Mesenchymal stem cell (in vitro differentiated cells and primary cell): ENCODE results near the gene CFAP70.

Source experiments
- DNase-seq: peaks from one replicate; pipeline ENCODE4 v3.0.0-alpha.2; 2013
- H2AFZ ChIP-seq: one replicate; pipeline ENCODE4 v1.6.1; 2013; ENCODE audit warnings: low read depth, mild to moderate bottlenecking, control low read depth, inconsistent platforms, low read length, moderate library complexity
- H2AK5ac ChIP-seq: 2 replicates; pipeline ENCODE4 v1.6.1; 2013; ENCODE audit warnings: low read length, moderate library complexity, mild to moderate bottlenecking, inconsistent platforms; ENCODE audit not compliant: severe bottlenecking
- H2BK120ac ChIP-seq: one replicate; pipeline ENCODE4 v1.6.1; 2013; ENCODE audit warnings: low read depth, mild to moderate bottlenecking, inconsistent platforms, low read length, moderate library complexity
- H2BK12ac ChIP-seq, 2 experiments: one replicate each; pipeline ENCODE4 v1.6.1; 2013; ENCODE audit warnings: inconsistent platforms in 2 of 2, low read length in 2 of 2, mild to moderate bottlenecking in 2 of 2, moderate library complexity in 2 of 2, control low read depth in 1 of 2
- H2BK15ac ChIP-seq: one replicate; pipeline ENCODE4 v1.6.1; 2013; ENCODE audit warnings: mild to moderate bottlenecking, low read depth, inconsistent platforms; ENCODE audit not compliant: poor library complexity, severe bottlenecking
- H2BK5ac ChIP-seq: 2 replicates; pipeline ENCODE4 v1.6.1; 2013; ENCODE audit warnings: low read depth, mild to moderate bottlenecking, low read length, control low read depth, inconsistent platforms; ENCODE audit not compliant: poor library complexity, severe bottlenecking
- H3K14ac ChIP-seq, 2 experiments: one replicate each; pipeline ENCODE4 v1.6.1; 2013; ENCODE audit warnings: inconsistent platforms in 2 of 2, low read length in 2 of 2, control low read depth in 1 of 2, mild to moderate bottlenecking in 1 of 2, moderate library complexity in 1 of 2
- H3K18ac ChIP-seq, 2 experiments: one replicate each; pipeline ENCODE4 v1.6.1; 2013; ENCODE audit warnings: inconsistent platforms in 2 of 2, low read length in 2 of 2, control low read depth in 1 of 2, low read depth in 1 of 2, mild to moderate bottlenecking in 1 of 2
- H3K23ac ChIP-seq, 2 experiments: one replicate each; pipeline ENCODE4 v1.6.1; 2013; ENCODE audit warnings: inconsistent platforms in 2 of 2, low read length in 2 of 2, mild to moderate bottlenecking in 2 of 2, moderate library complexity in 2 of 2, control low read depth in 1 of 2
- H3K27ac ChIP-seq: 2 replicates; pipeline ENCODE4 v1.5.1; 2013; ENCODE audit warnings: mild to moderate bottlenecking, moderate library complexity, low read length, control low read depth, inconsistent platforms; ENCODE audit not compliant: poor library complexity, severe bottlenecking
- H3K27me3 ChIP-seq, 2 experiments: 2 replicates each; pipeline versions ENCODE4 v1.6.1 to v1.7.0; 2013; ENCODE audit warnings: low read length in 2 of 2, mild to moderate bottlenecking in 2 of 2, moderate library complexity in 2 of 2, control low read depth in 1 of 2, inconsistent platforms in 1 of 2; ENCODE audit not compliant: control insufficient read depth in 1 of 2, insufficient read depth in 1 of 2
- H3K36me3 ChIP-seq, 2 experiments: 2 replicates each; pipeline versions ENCODE4 v1.6.1 to v1.7.0; 2013; ENCODE audit warnings: low read length in 2 of 2, control low read depth in 1 of 2, inconsistent platforms in 1 of 2, low read depth in 1 of 2, mild to moderate bottlenecking in 1 of 2; ENCODE audit not compliant: insufficient read depth in 2 of 2, control insufficient read depth in 1 of 2
- H3K4ac ChIP-seq, 2 experiments: one replicate each; pipeline ENCODE4 v1.6.1; 2013; ENCODE audit warnings: inconsistent platforms in 2 of 2, low read length in 2 of 2, mild to moderate bottlenecking in 2 of 2, moderate library complexity in 2 of 2, control low read depth in 1 of 2, low read depth in 1 of 2
- H3K4me1 ChIP-seq: 2 replicates; pipeline ENCODE4 v1.6.1; 2013; ENCODE audit warnings: low read depth, low read length, control low read depth; ENCODE audit not compliant: control insufficient read depth, insufficient read depth
- H3K4me2 ChIP-seq: 2 replicates; pipeline ENCODE4 v1.6.1; 2013; ENCODE audit warnings: low read length, mild to moderate bottlenecking, inconsistent platforms; ENCODE audit not compliant: poor library complexity, severe bottlenecking
- H3K4me3 ChIP-seq, 2 experiments: 2 replicates each; pipeline versions ENCODE4 v1.5.1 to v1.7.0; 2013; ENCODE audit warnings: low read length in 2 of 2, mild to moderate bottlenecking in 2 of 2, control low read depth in 1 of 2, low read depth in 1 of 2; ENCODE audit not compliant: insufficient read depth in 1 of 2
- H3K79me1 ChIP-seq: replicated peaks from 2 replicates; pipeline ENCODE4 v1.6.1; 2013; ENCODE audit warnings: mild to moderate bottlenecking, control low read depth, low read length, inconsistent platforms; ENCODE audit not compliant: poor library complexity, severe bottlenecking
- H3K9ac ChIP-seq: 2 replicates; pipeline ENCODE4 v1.7.0; 2013; ENCODE audit warnings: mild to moderate bottlenecking, low read length, moderate library complexity
- H3K9me3 ChIP-seq: 2 replicates; pipeline ENCODE4 v1.7.0; 2013; ENCODE audit warnings: mild to moderate bottlenecking, low read length; ENCODE audit not compliant: control insufficient read depth
- H4K8ac ChIP-seq: one replicate; pipeline ENCODE4 v1.6.1; 2013; ENCODE audit warnings: inconsistent platforms, mild to moderate bottlenecking, low read length, moderate library complexity
- H4K91ac ChIP-seq: one replicate; pipeline ENCODE4 v1.6.1; 2013; ENCODE audit warnings: mild to moderate bottlenecking, low read length, inconsistent platforms
- WGBS: methylation state at CpG from one replicate; pipeline ENCODE4 v1.1.7; 2013; ENCODE audit warnings: mixed read lengths; 5-methylcytosine and 5-hydroxymethylcytosine counted together

Gene CFAP70

DNA sequence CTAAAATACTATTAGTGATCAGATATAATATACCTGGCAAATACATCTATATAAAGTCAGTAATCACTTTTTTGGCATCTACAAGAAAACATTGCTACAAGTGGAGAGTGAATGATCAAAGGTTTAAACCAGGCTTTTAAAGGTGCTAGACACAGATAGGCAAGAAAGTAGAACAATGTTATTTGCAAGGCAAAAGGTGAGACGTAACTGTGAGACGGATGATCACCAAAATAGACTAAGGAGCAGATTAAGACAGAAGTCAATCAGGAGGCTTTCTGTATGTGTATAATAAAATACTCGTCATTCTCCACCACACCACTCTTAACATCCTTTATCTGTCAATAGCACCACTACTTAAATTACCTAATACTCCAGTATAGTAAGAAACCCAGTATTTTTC is 46.9 kb upstream of the CFAP70 start:
- no peak for DNase-seq
- Histone ChIP-seq H4K8ac (no peak overlapping the region), H2BK5ac (no peak overlapping the region), H3K14ac (no peak overlapping the region), H2BK120ac (no peak overlapping the region), H3K23ac (no peak overlapping the region), H3K4me3 (no peak overlapping the region), H3K79me1 (peaks cover 4% of the 10 kb centered on the region), H3K4me2 (no peak overlapping the region), H3K18ac (no peak overlapping the region), H2BK15ac (no peak overlapping the region), H3K9ac (no peak overlapping the region), H3K4me1 (peaks cover 8% of the 10 kb centered on the region), H3K27ac (no peak overlapping the region), H3K27me3 (no peaks in the 10 kb centered on the region), H2AK5ac (no peak overlapping the region), H2AFZ (no peak overlapping the region), H2BK12ac (no peak overlapping the region), H3K9me3 (no peaks in the 10 kb centered on the region), H3K36me3 (peaks cover 3 to 30% of the 10 kb centered on the region in 2 experiments), H3K4ac (no peak overlapping the region), H4K91ac (no peak overlapping the region)
- 87% methylated on average over 3 of the region's 3 CpGs for WGBS

DNA sequence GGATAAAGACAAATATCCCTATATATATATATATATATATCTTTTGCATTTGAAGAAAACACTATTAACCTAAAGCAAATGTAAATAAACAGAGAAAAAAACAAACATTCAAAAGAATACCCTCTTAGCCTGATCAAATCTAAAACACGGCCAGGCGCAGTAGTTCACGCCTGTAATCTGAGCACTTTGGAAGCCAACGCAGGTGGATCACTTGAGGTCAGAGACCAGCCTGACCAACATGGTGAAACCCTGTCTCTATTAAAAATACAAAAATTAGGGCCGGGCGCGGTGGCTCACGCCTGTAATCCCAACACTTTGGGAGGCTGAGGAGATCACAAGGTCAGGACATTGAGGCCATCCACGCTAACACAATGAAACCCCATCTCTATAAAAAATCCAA is 46.0 kb upstream of the CFAP70 start:
- Histone ChIP-seq H3K27me3 (no peaks in the 10 kb centered on the region), H3K4me3 (no peak overlapping the region), H2BK5ac (no peak overlapping the region), H3K36me3 (peaks cover 3 to 34% of the 10 kb centered on the region in 2 experiments), H3K4me1 (peaks cover 8% of the 10 kb centered on the region), H2BK120ac (no peak overlapping the region), H2BK15ac (no peak overlapping the region), H2BK12ac (no peak overlapping the region), H3K18ac (no peak overlapping the region), H3K79me1 (peaks cover 4% of the 10 kb centered on the region), H3K23ac (no peak overlapping the region), H3K14ac (no peak overlapping the region), H3K27ac (no peak overlapping the region), H2AFZ (no peak overlapping the region), H3K4me2 (no peak overlapping the region), H3K9me3 (no peaks in the 10 kb centered on the region), H4K91ac (no peak overlapping the region), H2AK5ac (no peak overlapping the region), H3K4ac (no peak overlapping the region), H3K9ac (no peak overlapping the region), H4K8ac (no peak overlapping the region)
- WGBS = over 99% methylated on average over 9 of the region's 9 CpGs
- no peak for DNase-seq

DNA sequence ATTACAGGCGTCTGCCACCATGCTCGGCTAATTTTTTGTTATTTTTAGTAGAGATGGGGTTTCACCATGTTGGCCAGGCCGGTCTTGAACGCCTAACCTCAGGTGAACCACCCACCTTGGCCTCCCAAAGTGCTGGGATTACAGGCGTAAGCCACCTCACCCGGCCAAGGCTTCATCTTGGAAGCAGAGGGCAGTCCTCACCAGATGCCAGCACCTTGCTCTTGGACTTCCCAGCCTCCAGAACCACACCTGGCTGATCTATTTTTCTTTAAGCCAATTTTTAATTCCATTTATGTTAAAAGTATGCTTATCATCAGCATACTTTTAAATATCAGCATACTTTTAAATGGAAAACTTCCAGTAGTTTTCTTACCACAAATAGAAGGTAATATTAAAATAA is 43.0 kb upstream of the CFAP70 start:
- 99% methylated on average over 6 of the region's 6 CpGs for WGBS
- Histone ChIP-seq H3K27me3 (no peaks in the 10 kb centered on the region), H2BK120ac (no peak overlapping the region), H2AK5ac (no peak overlapping the region), H3K4me2 (no peak overlapping the region), H3K18ac (no peak overlapping the region), H3K27ac (no peak overlapping the region), H3K4me3 (no peak overlapping the region), H3K9ac (no peak overlapping the region), H3K4me1 (peaks cover 3% of the 10 kb centered on the region), H2BK5ac (no peak overlapping the region), H3K23ac (no peak overlapping the region), H2AFZ (no peak overlapping the region), H4K8ac (no peak overlapping the region), H3K14ac (no peak overlapping the region), H3K79me1 (peaks cover 12% of the 10 kb centered on the region), H3K9me3 (no peaks in the 10 kb centered on the region), H3K4ac (no peak overlapping the region), H2BK12ac (no peak overlapping the region), H2BK15ac (no peak overlapping the region), H4K91ac (no peak overlapping the region), H3K36me3 (peaks cover 11 to 48% of the 10 kb centered on the region in 2 experiments)
- no peak for DNase-seq

DNA sequence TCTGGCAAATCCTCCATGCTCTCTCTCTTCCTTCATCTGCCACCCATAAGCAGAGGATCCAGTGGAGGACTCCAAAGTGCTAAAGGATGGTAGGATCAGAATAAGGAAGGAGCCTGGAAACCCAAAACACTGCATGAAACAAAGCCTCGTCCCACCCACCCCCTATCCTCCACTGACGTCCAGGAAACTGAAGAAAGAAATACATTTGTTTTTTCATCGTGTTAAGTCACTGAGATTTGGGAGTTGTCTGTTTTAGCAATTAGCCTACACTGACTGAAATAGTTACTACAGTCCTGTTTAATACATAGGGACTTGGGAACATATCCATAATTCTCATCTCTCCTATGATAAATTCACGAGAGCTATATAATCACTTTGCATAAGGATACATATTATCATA is 40.4 kb upstream of the CFAP70 start:
- Histone ChIP-seq H3K4me2 (no peak overlapping the region), H3K79me1 (peaks cover 12% of the 10 kb centered on the region), H2BK5ac (no peak overlapping the region), H3K4me1 (no peaks in the 10 kb centered on the region), H4K8ac (no peak overlapping the region), H3K27ac (no peak overlapping the region), H2BK120ac (no peak overlapping the region), H3K23ac (no peak overlapping the region), H3K36me3 (peaks cover 14 to 62% of the 10 kb centered on the region in 2 experiments), H3K27me3 (no peaks in the 10 kb centered on the region), H3K9me3 (no peaks in the 10 kb centered on the region), H3K18ac (no peak overlapping the region), H3K14ac (no peak overlapping the region), H2AFZ (no peak overlapping the region), H2BK15ac (no peak overlapping the region), H3K4me3 (no peak overlapping the region), H3K4ac (no peak overlapping the region), H2BK12ac (no peak overlapping the region), H4K91ac (no peak overlapping the region), H3K9ac (no peak overlapping the region), H2AK5ac (no peak overlapping the region)
- DNase-seq = no peak
- 83% methylated on average over 1 of the region's 4 CpGs for WGBS
